ENCODE measurements around the gene GATA5.

GRCh38 chr20:62451970-62452369 is 23.8 kb downstream of the GATA5 start:
- no peak for TF ChIP-seq EZH2 (IDR thresholded peaks at IDR 0.05; ENCODE audit: borderline replicate concordance, low read length)
- TF ChIP-seq CTCF (conservative IDR thresholded peaks at IDR 0.05 in 1 of 2, IDR thresholded peaks at IDR 0.05 in 1 of 2; ENCODE audit: extremely low read depth in 1 of 2, insufficient read depth in 1 of 2, low read depth in 1 of 2, low read length in 2 of 2): no peak
